KMS-11 (cell line): ENCODE results near the gene NIN.

ENCODE experiments used
- H2AFZ ChIP-seq: fragments of 200-600 bp; sonication (generic); 2 replicates; pipeline ENCODE4 v1.6.1; 2016; ENCODE audit warnings: antibody characterized with exemption, mixed run types, low read depth
- H3K27ac ChIP-seq: fragments of 200-600 bp; sonication (generic); 2 replicates; pipeline ENCODE4 v1.6.1; 2016; ENCODE audit warnings: mild to moderate bottlenecking, mixed run types
- H3K27me3 ChIP-seq: fragments of 200-600 bp; sonication (generic); 2 replicates; pipeline ENCODE4 v1.6.1; 2017; ENCODE audit warnings: mild to moderate bottlenecking, low read depth, mixed run types, moderate library complexity; ENCODE audit not compliant: insufficient read depth
- H3K36me3 ChIP-seq: fragments of 200-600 bp; sonication (generic); 2 replicates; pipeline ENCODE4 v1.6.1; 2017; ENCODE audit warnings: mild to moderate bottlenecking, mixed run types; ENCODE audit not compliant: insufficient read depth
- H3K4me1 ChIP-seq: fragments of 200-600 bp; sonication (generic); 2 replicates; pipeline ENCODE4 v1.6.1; 2016; ENCODE audit warnings: mild to moderate bottlenecking, low read depth, mixed run types; ENCODE audit not compliant: poor library complexity, severe bottlenecking
- H3K4me2 ChIP-seq: fragments of 200-600 bp; sonication (generic); 2 replicates; pipeline ENCODE4 v1.7.0; 2016; ENCODE audit warnings: mild to moderate bottlenecking, mixed run types
- H3K4me3 ChIP-seq: fragments of 200-600 bp; sonication (generic); IDR thresholded peaks from 2 replicates; pipeline ENCODE4 v1.6.1; 2017; ENCODE audit warnings: low read depth, low read length, mixed read lengths; ENCODE audit not compliant: insufficient read depth
- H3K79me2 ChIP-seq: fragments of 200-600 bp; sonication (generic); 2 replicates; pipeline ENCODE4 v1.6.1; 2016; ENCODE audit warnings: low read depth, mixed run types; ENCODE audit not compliant: insufficient read depth
- H3K9ac ChIP-seq: fragments of 200-600 bp; sonication (generic); 2 replicates; pipeline ENCODE4 v1.6.1; 2016; ENCODE audit warnings: mild to moderate bottlenecking, mixed run types
- H4K20me1 ChIP-seq: fragments of 200-600 bp; sonication (generic); 2 replicates; pipeline ENCODE4 v1.6.1; 2016; ENCODE audit warnings: mild to moderate bottlenecking, mixed run types; ENCODE audit not compliant: insufficient read depth
- TF ChIP-seq, protein P1 (sequence below): fragments of 200-600 bp; sonication (generic); conservative IDR thresholded peaks from 2 replicates; pipeline ENCODE4 v1.6.1; 2017; ENCODE audit warnings: low read depth, mild to moderate bottlenecking, antibody characterized with exemption, low read length, moderate library complexity, mixed read lengths

Gene NIN

GRCh38 chr14:50758305-50758704, 72.7 kb downstream of the NIN start:
- TF ChIP-seq, protein P1, sequence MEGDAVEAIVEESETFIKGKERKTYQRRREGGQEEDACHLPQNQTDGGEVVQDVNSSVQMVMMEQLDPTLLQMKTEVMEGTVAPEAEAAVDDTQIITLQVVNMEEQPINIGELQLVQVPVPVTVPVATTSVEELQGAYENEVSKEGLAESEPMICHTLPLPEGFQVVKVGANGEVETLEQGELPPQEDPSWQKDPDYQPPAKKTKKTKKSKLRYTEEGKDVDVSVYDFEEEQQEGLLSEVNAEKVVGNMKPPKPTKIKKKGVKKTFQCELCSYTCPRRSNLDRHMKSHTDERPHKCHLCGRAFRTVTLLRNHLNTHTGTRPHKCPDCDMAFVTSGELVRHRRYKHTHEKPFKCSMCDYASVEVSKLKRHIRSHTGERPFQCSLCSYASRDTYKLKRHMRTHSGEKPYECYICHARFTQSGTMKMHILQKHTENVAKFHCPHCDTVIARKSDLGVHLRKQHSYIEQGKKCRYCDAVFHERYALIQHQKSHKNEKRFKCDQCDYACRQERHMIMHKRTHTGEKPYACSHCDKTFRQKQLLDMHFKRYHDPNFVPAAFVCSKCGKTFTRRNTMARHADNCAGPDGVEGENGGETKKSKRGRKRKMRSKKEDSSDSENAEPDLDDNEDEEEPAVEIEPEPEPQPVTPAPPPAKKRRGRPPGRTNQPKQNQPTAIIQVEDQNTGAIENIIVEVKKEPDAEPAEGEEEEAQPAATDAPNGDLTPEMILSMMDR = no peak

GRCh38 chr14:50757702-50758101, 73.3 kb downstream of the NIN start:
- TF ChIP-seq, protein P1 = no peak
- Histone ChIP-seq H4K20me1 (no peaks in the 10 kb centered on the region), H3K4me2 (no peak overlapping the region), H3K79me2 (no peaks in the 10 kb centered on the region), H3K4me1 (no peaks in the 10 kb centered on the region), H3K36me3 (no peaks in the 10 kb centered on the region), H3K4me3 (no peak overlapping the region), H2AFZ (no peak overlapping the region), H3K27ac (no peak overlapping the region), H3K27me3 (no peaks in the 10 kb centered on the region), H3K9ac (no peak overlapping the region)

More at GRCh38 chr14:50758305-50758704, 72.7 kb downstream of the NIN start:
- no peak overlapping the region for H3K4me3 ChIP-seq
- H3K9ac ChIP-seq = no peak overlapping the region
- H3K79me2 ChIP-seq = no peaks in the 10 kb centered on the region
- H3K27me3 ChIP-seq = no peaks in the 10 kb centered on the region
- H3K27ac ChIP-seq = no peak overlapping the region
- H3K4me1 ChIP-seq = no peaks in the 10 kb centered on the region
- no peaks in the 10 kb centered on the region for H3K36me3 ChIP-seq
- no peaks in the 10 kb centered on the region for H4K20me1 ChIP-seq
- H2AFZ ChIP-seq = no peak overlapping the region
- H3K4me2 ChIP-seq = no peak overlapping the region

DNA sequence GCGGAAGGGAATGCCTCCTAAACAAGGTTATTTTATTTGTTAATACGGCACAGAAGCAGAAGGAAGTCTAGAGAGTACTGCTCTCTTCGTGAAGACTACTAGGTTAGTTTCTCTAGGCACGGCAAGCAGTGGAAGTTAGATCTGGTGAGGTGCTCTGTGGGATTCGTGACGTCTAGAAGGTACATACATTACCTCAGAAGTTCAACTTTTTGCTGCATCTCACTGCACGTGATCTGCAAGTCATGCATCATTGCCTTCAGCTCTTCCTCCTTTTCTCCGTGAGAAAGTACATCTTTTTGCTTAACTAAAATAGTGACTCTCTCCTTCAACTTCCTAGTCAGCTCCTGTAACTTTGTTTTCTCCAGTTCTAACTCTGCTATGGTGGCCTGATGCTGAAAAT, 74.7 kb downstream of the NIN start:
- no peak overlapping the region for H2AFZ ChIP-seq
- no peaks in the 10 kb centered on the region for H3K27me3 ChIP-seq
- H3K4me2 ChIP-seq = no peak overlapping the region
- H3K27ac ChIP-seq = no peak overlapping the region
- H4K20me1 ChIP-seq = no peaks in the 10 kb centered on the region
- TF ChIP-seq, protein P1 = no peak
- H3K4me1 ChIP-seq = no peaks in the 10 kb centered on the region
- no peaks in the 10 kb centered on the region for H3K79me2 ChIP-seq
- H3K36me3 ChIP-seq = no peaks in the 10 kb centered on the region
- H3K4me3 ChIP-seq = no peak overlapping the region
- no peak overlapping the region for H3K9ac ChIP-seq

- Histone ChIP-seq H3K27ac (no peak overlapping the region), H3K4me3 (no peak overlapping the region), H3K9ac (no peak overlapping the region), H3K4me1 (no peaks in the 10 kb centered on the region), H4K20me1 (no peaks in the 10 kb centered on the region), H3K36me3 (no peaks in the 10 kb centered on the region), H3K27me3 (no peaks in the 10 kb centered on the region), H3K79me2 (no peaks in the 10 kb centered on the region), H3K4me2 (no peak overlapping the region), H2AFZ (no peak overlapping the region)
- TF ChIP-seq, protein P1 = no peak
These were observed 80.6 kb downstream of the NIN start for GRCh38 chr14:50750323-50750722.
